GM12878 (cell line): ENCODE data around the gene PTPN14. TPM values are rescaled to one million over a fixed set of nuclear protein-coding genes. Genes with fewer than 3 reads are reported as not detected.

Source experiments
- ATAC-seq: fragments of 200-7000 bp; cut with Tn5 transposase; 3 replicates; pipeline ENCODE4 v1.9.1; 2020; ENCODE audit warnings: mild to moderate bottlenecking, moderate library complexity
- BruUV-seq: library from RNA; stranded (reverse); fragments of 400-500 nt; replicated peaks from 2 replicates; lab custom pipeline; 2021; lab: Mats Ljungman, UMichigan
- CTCF ChIA-PET: fragments of 300-600 bp; sonication (Branson Sonifier 250); formaldehyde crosslinking; extraction: SDS; loops from one replicate; lab custom pipeline; 2021; ENCODE audit warnings: inconsistent platforms; lab: Yijun Ruan, JAX
- POLR2A ChIA-PET: fragments of 350-600 bp; formaldehyde crosslinking; extraction: SDS; loops from one replicate; lab custom pipeline; 2021; ENCODE audit warnings: inconsistent platforms; lab: Charles Lee
- RAD21 ChIA-PET: fragments of 300-600 bp; sonication (Branson Sonifier 250); formaldehyde crosslinking; loops from one replicate; lab custom pipeline; 2023; ENCODE audit warnings: antibody characterized with exemption; ENCODE audit not compliant: unreplicated experiment; lab: Charles Lee
- SMC1A ChIA-PET: fragments of 300-600 bp; sonication (Branson Sonifier 250); formaldehyde crosslinking; loops from one replicate; lab custom pipeline; 2023; ENCODE audit not compliant: unreplicated experiment, uncharacterized antibody; lab: Charles Lee
- DNase-seq: peaks from one replicate; pipeline ENCODE4 v3.0.0-alpha.2; 2011; ENCODE audit warnings: low read depth, low spot score
- FAIRE-seq: peaks from 3 replicates; lab custom pipeline; 2011; peaks lifted over from hg19 to GRCh38; lab: Jason Lieb, UNC
- H2AFZ ChIP-seq: 2 replicates; pipeline ENCODE4 v1.6.0; 2011; ENCODE audit warnings: low read depth, low read length, control low read depth; ENCODE audit not compliant: control insufficient read depth
- H3K27ac ChIP-seq: 2 replicates; pipeline ENCODE4 v1.5.1; 2011; ENCODE audit warnings: control low read depth; ENCODE audit not compliant: control insufficient read depth, insufficient read depth
- H3K27me3 ChIP-seq, 2 experiments: replicated peaks in 1 of 2; 2 replicates each; pipeline versions ENCODE4 v1.6.0 to v1.6.1; 2011; ENCODE audit warnings: low read length in 1 of 2; ENCODE audit not compliant: control insufficient read depth in 2 of 2, insufficient read depth in 2 of 2
- H3K36me3 ChIP-seq, 2 experiments: 2 replicates each; pipeline ENCODE4 v1.5.1; 2011; ENCODE audit warnings: low read length in 1 of 2; ENCODE audit not compliant: control insufficient read depth in 2 of 2, insufficient read depth in 2 of 2
- H3K4me1 ChIP-seq: 2 replicates; pipeline ENCODE4 v1.6.1; 2011; ENCODE audit warnings: mild to moderate bottlenecking, low read length, moderate library complexity, mixed read lengths; ENCODE audit not compliant: control insufficient read depth, insufficient read depth
- H3K4me2 ChIP-seq: 2 replicates; pipeline ENCODE4 v1.6.0; 2011; ENCODE audit warnings: control low read depth; ENCODE audit not compliant: control insufficient read depth, insufficient read depth
- H3K4me3 ChIP-seq: fragments of 200-600 bp; sonication (generic); 2 replicates; pipeline ENCODE4 v1.5.1; 2016
- H3K79me2 ChIP-seq: 2 replicates; pipeline ENCODE4 v1.6.0; 2011; ENCODE audit warnings: low read length; ENCODE audit not compliant: control insufficient read depth, insufficient read depth
- H3K9ac ChIP-seq: 2 replicates; pipeline ENCODE4 v1.8.0; 2011; ENCODE audit warnings: low read length, control low read depth, mixed read lengths; ENCODE audit not compliant: control insufficient read depth, insufficient read depth
- H3K9me3 ChIP-seq: replicated peaks from 3 replicates; pipeline ENCODE4 v1.5.1; 2011; ENCODE audit warnings: mild to moderate bottlenecking, low read length; ENCODE audit not compliant: control insufficient read depth, insufficient read depth
- H4K20me1 ChIP-seq: 2 replicates; pipeline ENCODE4 v1.6.0; 2011; ENCODE audit not compliant: control insufficient read depth, insufficient read depth
- ATF3 ChIP-seq: IDR thresholded peaks from 2 replicates; pipeline ENCODE4 v1.6.1; 2011; ENCODE audit warnings: low read depth, mild to moderate bottlenecking, low read length, moderate library complexity, borderline replicate concordance; ENCODE audit errors: extremely low read depth
- EGR1 ChIP-seq, 2 experiments: IDR thresholded peaks; 1 replicate in 1 of 2; 2 replicates in 1 of 2; pipeline ENCODE4 v1.6.1; 2011 to 2012; ENCODE audit warnings: low read depth in 2 of 2, low read length in 2 of 2, borderline replicate concordance in 1 of 2, mild to moderate bottlenecking in 1 of 2, moderate library complexity in 1 of 2
- SIN3A ChIP-seq: IDR thresholded peaks from 2 replicates; pipeline ENCODE4 v1.6.1; 2012; ENCODE audit warnings: low read depth, low read length, improper control_type of control experiment
- TARDBP ChIP-seq: IDR thresholded peaks from 2 replicates; pipeline ENCODE4 v1.6.1; 2016; ENCODE audit warnings: borderline replicate concordance
- ZSCAN29 ChIP-seq: fragments of 450-650 bp; IDR thresholded peaks from 2 replicates; pipeline ENCODE4 v1.6.1; 2017; ENCODE audit warnings: mild to moderate bottlenecking, moderate library complexity
- WGBS: methylation state at CpG from one replicate; pipeline ENCODE4 v1.1.6; 2016; ENCODE audit warnings: low lambda C conversion rate; ENCODE audit not compliant: insufficient replicate concordance, insufficient coverage; ENCODE audit errors: missing lambda C conversion rate; 5-methylcytosine and 5-hydroxymethylcytosine counted together
- in situ Hi-C: fragments of 300-500 bp; cut with MboI; formaldehyde crosslinking; loops from 9 replicates; pipeline ENCODE4 v1.14.3; 2018; ENCODE audit warnings: mixed read lengths
- intact Hi-C: fragments of 100-400 bp; cut with micrococcal nuclease; formaldehyde crosslinking; loops from one replicate; pipeline ENCODE4 v1.14.2; 2022; ENCODE audit not compliant: unreplicated experiment
- polyA plus RNA-seq, 11 experiments: library from polyadenylated mRNA; depleted of rRNA in 4 of 11; unstranded in 6 of 11; stranded (reverse) in 5 of 11; fragments of >200 nt; fragmentation: Nextera tagmentation in 4 of 11; fragmentation: Illumina TruSeq in 1 of 11; extraction: Ambion mirVana in 4 of 11; extraction: Trizol in 1 of 11; gene quantifications; 1 replicate in 1 of 11; 2 replicates in 10 of 11; pipeline versions ENCODE4 v1.2.1 to v1.2.3, GENCODE V29; 2011 to 2016; ENCODE audit warnings: inconsistent platforms in 2 of 11, missing spikeins in 2 of 11, low read depth in 1 of 11
- total RNA-seq, 4 experiments: library from RNA; depleted of rRNA in 3 of 4; stranded (reverse); fragments of >200 nt in 3 of 4; fragmentation: Illumina TruSeq in 1 of 4; extraction: Trizol in 1 of 4; gene quantifications; 2 replicates each; pipeline versions ENCODE4 v1.2.1 to v1.2.3, GENCODE V29; 2013 to 2021

The PTPN14 gene
- total and polyA plus RNA-seq, 10 of the 15 experiments (the other 5 are each of a cell fraction or from before 2014, with no cell fraction given): 0.05 to 5.1 (median 0.44) TPM

- WGBS: 0% methylated on average over 1 of the region's 1 CpG
- H3K9me3 ChIP-seq: no peaks in the 10 kb centered on the region
- ATAC-seq: no peak
- no peak for FAIRE-seq
- SMC1A ChIA-PET: interaction anchor here (0.6 to 1.5 kb wide), 7 partner anchors 9 to 254 kb away, joined by 3 to 6 read pairs (median 3); no protein-coding TSS in a partner anchor
- RAD21 ChIA-PET: no interaction called here
- no TSS peak for BruUV-seq
- H3K27me3 ChIP-seq: no peaks in the 10 kb centered on the region; a peak in 1 of 4 replicates
- CTCF ChIA-PET: interaction anchor here (1.1 to 2.4 kb wide), 2 partner anchors 49 to 203 kb away, joined by 3 to 5 read pairs; no protein-coding TSS in a partner anchor
- H3K4me1 ChIP-seq: no peaks in the 10 kb centered on the region
- TF ChIP-seq TARDBP: no peak
- no peak for TF ChIP-seq SIN3A
- H2AFZ ChIP-seq: no peak overlapping the region
- in situ Hi-C loops (no loop called here), intact Hi-C loops (no loop called here)
- H3K27ac ChIP-seq: no peak overlapping the region
- POLR2A ChIA-PET: no interaction called here
- no peaks in the 10 kb centered on the region for H3K79me2 ChIP-seq
- no peak overlapping the region for H3K4me3 ChIP-seq
- no peak for DNase-seq
- H3K4me2 ChIP-seq: no peak overlapping the region
- H3K9ac ChIP-seq: no peak overlapping the region
- no peaks in the 10 kb centered on the region for H3K36me3 ChIP-seq
- no peaks in the 10 kb centered on the region; the same call in 1 of the 2 replicates for H4K20me1 ChIP-seq
Observed at GRCh38 chr1:214380986-214381695, 170.3 kb downstream of the PTPN14 start.

- POLR2A ChIA-PET: interaction anchor here (0.6 kb wide), 1 partner anchor 46 kb away, joined by 4 read pairs; no protein-coding TSS in a partner anchor
- H3K9ac ChIP-seq: no peak overlapping the region
- H3K79me2 ChIP-seq: no peaks in the 10 kb centered on the region
- H3K4me3 ChIP-seq: no peak overlapping the region
- SMC1A ChIA-PET: interaction anchor here (0.9 to 1.5 kb wide), 6 partner anchors 8 to 206 kb away, joined by 3 to 6 read pairs (median 3); no protein-coding TSS in a partner anchor
- H3K27me3 ChIP-seq: no peaks in the 10 kb centered on the region; a peak in 1 of 4 replicates
- intact Hi-C loops: no loop called here
- H3K36me3 ChIP-seq: no peaks in the 10 kb centered on the region
- FAIRE-seq: no peak
- no peak overlapping the region for H3K4me2 ChIP-seq
- H3K9me3 ChIP-seq: no peaks in the 10 kb centered on the region
- no peak for TF ChIP-seq ATF3
- no peak for TF ChIP-seq EGR1 (IDR thresholded peaks at IDR 0.05; ENCODE audit: borderline replicate concordance in 1 of 2, low read depth in 2 of 2, low read length in 2 of 2)
- TF ChIP-seq ZSCAN29: no peak
- DNase-seq: no peak
- CTCF ChIA-PET: interaction anchor here (1.1 to 2.4 kb wide), 2 partner anchors 48 to 204 kb away, joined by 3 to 5 read pairs; no protein-coding TSS in a partner anchor
- H3K27ac ChIP-seq: no peak overlapping the region
- RAD21 ChIA-PET: no interaction called here
- in situ Hi-C loops: no loop called here
- H4K20me1 ChIP-seq: no peaks in the 10 kb centered on the region; the same call in 1 of the 2 replicates
- BruUV-seq: no TSS peak
- WGBS: 64% methylated on average over 3 of the region's 3 CpGs
- H3K4me1 ChIP-seq: no peaks in the 10 kb centered on the region
- no peak for ATAC-seq
- H2AFZ ChIP-seq: no peak overlapping the region
Observed at GRCh38 chr1:214380396-214380795, 171.0 kb downstream of the PTPN14 start.
